Calu3 (cell line): Measurements from ENCODE around the gene NUP62CL. TPM values are rescaled to one million over a fixed set of nuclear protein-coding genes. Genes with fewer than 3 reads are reported as not detected.

Experiments used
- BruUV-seq: library from RNA; stranded (reverse); fragments of 400-500 nt; replicated peaks from 2 replicates; lab custom pipeline; 2021; lab: Mats Ljungman, UMichigan
- CTCF ChIA-PET: fragments of 300-600 bp; sonication (Branson Sonifier 250); formaldehyde crosslinking; loops from one replicate; lab custom pipeline; 2022; ENCODE audit warnings: antibody characterized with exemption; lab: Charles Lee
- DNase-seq: peaks from one replicate; pipeline ENCODE4 v3.0.0; 2022
- H3K27ac Mint-ChIP-seq: one replicate; pipeline ENCODE4 v1.8.0; 2022; ENCODE audit warnings: mixed read lengths; ENCODE audit not compliant: unreplicated experiment
- H3K27me3 Mint-ChIP-seq: one replicate; pipeline ENCODE4 v1.8.0; 2022; ENCODE audit warnings: mixed read lengths; ENCODE audit not compliant: unreplicated experiment
- H3K36me3 Mint-ChIP-seq: one replicate; pipeline ENCODE4 v1.8.0; 2022; ENCODE audit warnings: mild to moderate bottlenecking, moderate library complexity, mixed read lengths; ENCODE audit not compliant: insufficient read depth, unreplicated experiment
- H3K4me1 Mint-ChIP-seq: one replicate; pipeline ENCODE4 v1.8.0; 2022; ENCODE audit warnings: mild to moderate bottlenecking, low read depth, mixed read lengths; ENCODE audit not compliant: unreplicated experiment
- H3K4me3 Mint-ChIP-seq: one replicate; pipeline ENCODE4 v1.8.0; 2022; ENCODE audit warnings: mild to moderate bottlenecking, low read depth, moderate library complexity, mixed read lengths; ENCODE audit not compliant: unreplicated experiment
- H3K9me3 Mint-ChIP-seq: one replicate; pipeline ENCODE4 v1.8.0; 2022; ENCODE audit warnings: low read depth, mixed read lengths; ENCODE audit not compliant: unreplicated experiment
- intact Hi-C: fragments of 100-400 bp; cut with micrococcal nuclease; formaldehyde crosslinking; loops from one replicate; pipeline ENCODE4 v1.10.0; 2022; ENCODE audit not compliant: unreplicated experiment
- total RNA-seq: library from RNA; stranded (reverse); gene quantifications from 2 replicates; pipeline ENCODE4 v1.2.3, GENCODE V29; 2022
- TF ChIP-seq, protein P1 (sequence below): fragments of 200-600 bp; IDR thresholded peaks from one replicate; pipeline ENCODE4 v1.8.0; 2022; ENCODE audit warnings: antibody characterized with exemption; ENCODE audit not compliant: unreplicated experiment

The NUP62CL gene
- total RNA-seq, 1 experiment from 2014 or later: 14.6 TPM

DNA sequence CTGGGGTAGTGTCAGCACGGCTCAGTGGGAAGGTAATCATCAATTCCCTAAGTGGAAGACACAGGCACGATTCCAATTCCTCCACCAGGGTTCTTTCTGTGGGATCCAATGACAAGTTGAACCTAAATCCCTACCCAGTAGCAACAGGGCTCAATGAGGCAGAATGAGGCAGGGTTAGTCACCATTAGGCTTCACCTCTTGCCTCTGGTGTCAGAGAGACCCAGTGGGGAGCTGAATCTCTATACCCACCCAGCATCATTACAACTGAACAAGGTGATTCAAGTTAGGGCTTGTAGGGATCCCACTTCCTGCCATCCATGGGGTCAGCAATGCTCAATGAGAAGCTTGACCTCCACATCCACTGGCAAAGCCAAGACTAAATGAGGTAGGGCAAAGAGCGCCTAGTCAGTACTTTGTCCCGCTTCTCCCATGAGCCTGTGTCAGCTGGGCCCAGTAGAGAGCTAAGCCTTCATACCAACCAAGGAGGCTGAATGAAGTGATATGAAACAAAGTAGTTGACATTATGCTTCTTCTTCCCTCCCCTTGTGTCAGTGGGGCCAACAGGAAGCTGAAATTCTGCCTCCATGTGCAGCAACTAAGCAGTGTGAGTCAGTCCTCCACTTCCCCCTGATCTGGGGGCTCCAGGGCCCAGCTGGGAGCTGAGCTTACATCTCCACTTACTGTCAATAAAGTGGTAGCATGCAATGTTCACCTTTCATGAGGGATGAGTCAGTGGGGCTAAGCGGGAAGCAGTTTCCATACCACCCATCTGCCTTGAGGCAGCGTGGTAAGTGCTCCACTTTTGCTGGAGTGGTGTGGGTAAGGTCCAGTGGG, 51.2 kb downstream of the NUP62CL start:
- CTCF ChIA-PET: interaction anchor here (0.7 to 0.9 kb wide), 3 partner anchors 36 to 154 kb away, joined by 3 to 4 read pairs (median 3); partner anchors contain the start of genes DNAAF6, NUP62CL and RBM41
- intact Hi-C loops: no loop called here
- peak overlapping the region; percentile 71 for H3K4me3 Mint-ChIP-seq

DNA sequence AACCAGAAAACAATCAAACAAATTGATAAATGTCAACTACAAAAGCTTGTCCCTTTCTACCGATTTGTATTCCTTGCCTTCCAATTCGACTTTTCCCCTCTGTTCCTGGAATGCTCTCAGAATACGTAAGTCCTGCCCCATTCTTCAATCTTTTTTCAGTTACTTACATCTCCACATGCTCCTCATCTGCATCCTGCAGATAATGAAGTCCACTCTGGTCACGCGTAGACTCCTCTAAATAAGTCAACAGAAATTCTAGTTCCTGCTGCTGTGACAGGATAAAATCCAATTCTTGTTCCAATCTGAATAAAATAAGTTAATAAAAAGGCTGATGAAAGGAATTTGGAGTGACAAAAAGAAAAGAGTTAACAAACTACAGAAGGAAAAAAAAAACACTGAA, 53.2 kb downstream of the NUP62CL start:
- DNase-seq: no peak
- TF ChIP-seq, protein P1, sequence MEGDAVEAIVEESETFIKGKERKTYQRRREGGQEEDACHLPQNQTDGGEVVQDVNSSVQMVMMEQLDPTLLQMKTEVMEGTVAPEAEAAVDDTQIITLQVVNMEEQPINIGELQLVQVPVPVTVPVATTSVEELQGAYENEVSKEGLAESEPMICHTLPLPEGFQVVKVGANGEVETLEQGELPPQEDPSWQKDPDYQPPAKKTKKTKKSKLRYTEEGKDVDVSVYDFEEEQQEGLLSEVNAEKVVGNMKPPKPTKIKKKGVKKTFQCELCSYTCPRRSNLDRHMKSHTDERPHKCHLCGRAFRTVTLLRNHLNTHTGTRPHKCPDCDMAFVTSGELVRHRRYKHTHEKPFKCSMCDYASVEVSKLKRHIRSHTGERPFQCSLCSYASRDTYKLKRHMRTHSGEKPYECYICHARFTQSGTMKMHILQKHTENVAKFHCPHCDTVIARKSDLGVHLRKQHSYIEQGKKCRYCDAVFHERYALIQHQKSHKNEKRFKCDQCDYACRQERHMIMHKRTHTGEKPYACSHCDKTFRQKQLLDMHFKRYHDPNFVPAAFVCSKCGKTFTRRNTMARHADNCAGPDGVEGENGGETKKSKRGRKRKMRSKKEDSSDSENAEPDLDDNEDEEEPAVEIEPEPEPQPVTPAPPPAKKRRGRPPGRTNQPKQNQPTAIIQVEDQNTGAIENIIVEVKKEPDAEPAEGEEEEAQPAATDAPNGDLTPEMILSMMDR: no peak
- intact Hi-C loops: no loop called here
- Mint-ChIP-seq H3K9me3 (no peaks in the 10 kb centered on the region), H3K27ac (no peak overlapping the region), H3K36me3 (peaks cover 9% of the 10 kb centered on the region), H3K4me1 (no peaks in the 10 kb centered on the region), H3K4me3 (no peak overlapping the region), H3K27me3 (no peaks in the 10 kb centered on the region)
- CTCF ChIA-PET: no interaction called here
- BruUV-seq: no TSS peak

More for the DNA sequence above, 51.2 kb downstream of the NUP62CL start:
- peaks cover 9% of the 10 kb centered on the region for H3K36me3 Mint-ChIP-seq
- TF ChIP-seq, protein P1: no peak
- H3K4me1 Mint-ChIP-seq: no peaks in the 10 kb centered on the region
- no peaks in the 10 kb centered on the region for H3K27me3 Mint-ChIP-seq
- peak; percentile 15 for DNase-seq
- BruUV-seq: no TSS peak
- H3K9me3 Mint-ChIP-seq: no peaks in the 10 kb centered on the region
- no peak overlapping the region for H3K27ac Mint-ChIP-seq

DNA sequence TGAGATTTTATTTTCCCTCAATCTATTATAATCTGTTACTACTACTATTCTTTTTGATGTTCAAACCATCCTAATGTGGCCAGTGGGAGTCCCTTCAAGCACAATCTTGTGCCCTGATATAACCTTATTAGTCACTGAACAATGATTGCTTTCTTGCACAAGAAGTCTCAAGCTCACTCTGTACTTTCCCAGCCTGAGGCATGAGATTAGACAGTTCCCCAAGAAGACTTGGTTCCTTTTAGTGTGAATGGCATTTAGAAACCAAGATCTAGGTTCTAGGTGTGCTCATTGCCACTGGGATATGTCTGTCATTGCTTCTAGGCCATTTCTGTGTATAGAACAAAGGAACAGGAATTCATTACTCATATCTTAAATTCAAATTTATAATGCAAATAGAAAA, 59.6 kb downstream of the NUP62CL start:
- TF ChIP-seq, protein P1: no peak
- H3K9me3 Mint-ChIP-seq: no peaks in the 10 kb centered on the region
- CTCF ChIA-PET: no interaction called here
- peaks cover 14% of the 10 kb centered on the region for H3K4me1 Mint-ChIP-seq
- H3K36me3 Mint-ChIP-seq: no peaks in the 10 kb centered on the region
- H3K27me3 Mint-ChIP-seq: no peaks in the 10 kb centered on the region
- no peak for DNase-seq
- H3K27ac Mint-ChIP-seq: no peak overlapping the region
- no peak overlapping the region for H3K4me3 Mint-ChIP-seq
- BruUV-seq: no TSS peak
- intact Hi-C loops: no loop called here

DNA sequence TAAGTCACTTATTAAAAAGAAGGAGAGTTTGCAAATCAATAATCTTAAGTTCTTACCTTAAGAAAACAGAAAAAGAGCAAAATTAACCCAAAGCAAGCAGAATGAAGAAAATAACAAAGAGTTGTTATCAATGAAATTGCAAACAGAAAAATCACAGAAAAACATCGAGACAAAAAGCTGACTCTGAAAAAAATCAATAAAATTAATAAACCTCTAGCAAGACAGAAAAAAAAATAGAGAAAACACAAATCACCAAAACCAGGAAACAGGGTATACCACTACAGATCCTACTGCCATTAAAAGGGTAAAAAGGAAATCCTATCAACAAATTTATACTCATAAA, 70.3 kb downstream of the NUP62CL start:
- H3K4me3 Mint-ChIP-seq: peak overlapping the region; percentile 57
- H3K27ac Mint-ChIP-seq: peak overlapping the region; percentile 97
- intact Hi-C loops: loop anchor here (5.0 kb wide), 1 partner anchor 71 kb away; the partner anchor contains the start of genes DNAAF6 and NUP62CL
- TF ChIP-seq, protein P1: no peak
- no peaks in the 10 kb centered on the region for H3K27me3 Mint-ChIP-seq
- DNase-seq: no peak
- peaks cover 37% of the 10 kb centered on the region for H3K4me1 Mint-ChIP-seq
- H3K9me3 Mint-ChIP-seq: no peaks in the 10 kb centered on the region
- peaks cover 21% of the 10 kb centered on the region for H3K36me3 Mint-ChIP-seq
- CTCF ChIA-PET: no interaction called here
- no TSS peak for BruUV-seq
